HEK293 (cell line): ENCODE measurements around the gene DAO.

Source experiments
- CTCF ChIP-seq: fragments of 450-650 bp; formaldehyde crosslinking; IDR thresholded peaks from 2 replicates; pipeline ENCODE4 v1.5.1; 2016; ENCODE audit warnings: missing biosample characterization, missing genetic modification characterization
- KLF1 ChIP-seq: fragments of 450-650 bp; formaldehyde crosslinking; IDR thresholded peaks from 2 replicates; pipeline ENCODE4 v1.5.1; 2016; ENCODE audit warnings: missing biosample characterization, missing genetic modification characterization
- YY2 ChIP-seq: fragments of 450-650 bp; formaldehyde crosslinking; IDR thresholded peaks from 2 replicates; pipeline ENCODE4 v1.5.1; 2016; ENCODE audit warnings: missing biosample characterization, missing genetic modification characterization
- ZNF48 ChIP-seq: fragments of 450-650 bp; formaldehyde crosslinking; IDR thresholded peaks from 2 replicates; pipeline ENCODE4 v1.5.1; 2016; ENCODE audit warnings: missing biosample characterization, missing genetic modification characterization
- ZNF792 ChIP-seq: fragments of 450-650 bp; formaldehyde crosslinking; IDR thresholded peaks from 2 replicates; pipeline ENCODE4 v1.5.1; 2016; ENCODE audit warnings: missing biosample characterization, missing genetic modification characterization

- no peak for TF ChIP-seq ZNF792 (tag by site-specific recombination)
- TF ChIP-seq CTCF (tag by site-specific recombination), result no peak
- no peak for TF ChIP-seq ZNF48 (tag by site-specific recombination)
- TF ChIP-seq KLF1 (tag by site-specific recombination), result no peak
- no peak for TF ChIP-seq YY2 (tag by site-specific recombination)
These were observed 19.4 kb upstream of the DAO start for GRCh38 chr12:108860443-108860842.
